HG02885 (cell line): ENCODE results near the gene CCDC15.

Experiments used
- ATAC-seq: cut with Tn5 transposase; IDR thresholded peaks from one replicate; pipeline ENCODE4 v1.9.1; 2021; ENCODE audit warnings: mild to moderate bottlenecking; ENCODE audit not compliant: unreplicated experiment, poor library complexity

The CCDC15 gene, protein sequence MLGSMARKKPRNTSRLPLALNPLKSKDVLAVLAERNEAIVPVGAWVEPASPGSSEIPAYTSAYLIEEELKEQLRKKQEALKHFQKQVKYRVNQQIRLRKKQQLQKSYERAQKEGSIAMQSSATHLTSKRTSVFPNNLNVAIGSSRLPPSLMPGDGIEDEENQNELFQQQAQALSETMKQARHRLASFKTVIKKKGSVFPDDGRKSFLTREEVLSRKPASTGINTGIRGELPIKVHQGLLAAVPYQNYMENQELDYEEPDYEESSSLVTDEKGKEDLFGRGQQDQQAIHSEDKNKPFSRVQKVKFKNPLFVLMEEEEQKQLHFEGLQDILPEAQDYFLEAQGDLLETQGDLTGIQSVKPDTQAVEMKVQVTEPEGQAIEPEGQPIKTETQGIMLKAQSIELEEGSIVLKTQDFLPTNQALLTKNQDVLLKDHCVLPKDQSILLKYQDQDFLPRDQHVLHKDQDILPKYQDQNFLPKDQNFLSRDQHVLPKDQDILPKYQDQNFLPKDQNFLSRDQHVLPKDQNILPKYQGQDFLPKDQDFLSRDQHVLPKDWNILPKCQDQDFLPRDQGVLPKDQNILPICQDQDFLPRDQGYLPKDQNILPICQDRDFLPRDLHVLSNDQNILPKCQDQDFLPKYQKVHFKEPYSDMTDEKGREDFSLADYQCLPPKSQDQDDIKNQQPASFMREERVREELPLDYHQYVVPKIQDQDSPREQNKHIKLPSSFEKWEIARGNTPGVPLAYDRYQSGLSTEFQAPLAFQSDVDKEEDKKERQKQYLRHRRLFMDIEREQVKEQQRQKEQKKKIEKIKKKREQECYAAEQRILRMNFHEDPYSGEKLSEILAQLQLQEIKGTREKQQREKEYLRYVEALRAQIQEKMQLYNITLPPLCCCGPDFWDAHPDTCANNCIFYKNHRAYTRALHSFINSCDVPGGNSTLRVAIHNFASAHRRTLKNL

DNA sequence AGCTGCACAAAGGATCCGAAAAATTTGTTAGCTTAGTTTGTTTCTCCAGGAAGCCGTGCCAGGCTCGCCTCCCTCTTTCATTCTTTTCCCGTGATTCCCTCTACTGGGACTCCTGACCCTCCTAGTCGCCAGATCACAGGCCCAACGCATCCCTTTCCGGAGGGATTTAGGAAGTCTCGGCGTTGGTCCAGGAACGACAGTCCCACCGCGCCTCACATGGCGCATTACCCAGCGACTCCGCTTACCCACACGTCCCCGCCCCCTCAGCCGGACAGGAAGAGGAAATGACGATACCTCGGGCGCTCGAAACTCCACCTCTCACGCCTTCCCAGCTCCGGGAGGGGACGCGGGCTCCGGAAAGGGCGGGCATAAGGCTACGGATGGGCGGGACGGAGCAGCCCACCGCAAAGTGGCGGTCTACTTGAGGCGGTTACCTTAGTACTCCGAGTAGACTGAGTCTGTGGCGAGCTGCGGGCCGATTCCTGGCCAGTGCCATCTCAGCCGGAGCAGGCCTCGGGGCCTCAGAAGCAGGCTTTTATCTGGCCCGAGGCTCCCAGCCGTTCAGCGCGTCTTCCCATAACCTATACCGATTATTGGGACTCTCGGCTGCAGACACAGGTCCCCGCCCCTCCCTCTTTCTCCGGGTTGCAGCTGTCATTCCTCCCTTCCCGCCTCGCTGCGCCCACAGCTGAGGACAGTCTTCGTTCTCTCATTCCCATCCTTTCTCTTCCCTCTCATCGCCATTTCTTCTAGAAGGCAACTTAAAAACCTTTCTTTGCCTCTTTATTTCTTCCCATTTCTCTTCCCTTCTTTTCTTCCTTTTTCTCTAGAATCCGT, at the start of gene CCDC15:
Gene CCDC15 (plus strand): TSS at position 450 of the 837 bp plus-strand sequence. CDS start 531 bp downstream, outside the sequence.
- peak; percentile 99 for ATAC-seq

DNA sequence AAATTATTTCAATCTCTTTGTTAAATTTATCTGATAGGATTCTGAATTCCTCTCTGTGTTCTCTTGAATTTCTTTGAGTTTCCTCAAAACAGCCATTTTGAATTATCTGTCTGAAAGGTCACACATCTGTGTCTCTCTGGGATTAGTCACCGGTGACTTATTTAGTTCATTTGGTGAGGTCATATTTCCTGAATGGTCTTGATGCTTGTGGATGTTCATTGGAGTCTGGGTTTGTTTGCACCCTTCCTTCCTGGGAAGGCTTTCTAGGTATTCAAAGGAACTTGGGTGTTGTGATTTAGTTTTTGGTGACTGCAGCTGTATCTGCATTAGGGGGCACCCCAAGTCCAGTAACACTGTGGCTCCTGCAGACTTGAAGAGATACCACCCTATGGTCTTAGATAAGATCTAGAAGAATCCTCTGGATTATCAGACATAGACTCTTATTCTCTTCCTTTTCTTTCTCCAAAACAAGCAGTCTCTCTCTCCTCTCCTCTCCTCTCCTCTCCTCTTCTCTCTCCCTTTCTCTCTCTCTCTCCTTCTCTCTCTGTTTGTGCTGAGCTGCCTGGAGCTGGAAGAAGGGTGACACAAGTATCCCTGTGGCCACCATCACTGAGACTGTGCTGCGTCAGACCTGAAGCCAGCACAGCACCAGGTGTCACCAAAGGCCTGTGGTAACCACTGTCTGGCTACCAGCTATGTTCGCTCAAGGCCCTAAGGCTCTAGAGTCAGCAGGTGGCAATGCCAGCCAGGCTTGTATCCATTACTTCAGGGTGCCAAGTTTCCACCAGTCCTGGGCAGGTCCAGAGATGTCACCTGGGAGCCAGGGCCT, 38.2 kb upstream of the CCDC15 start:
- ATAC-seq = no peak

GRCh38 chr11:124916370-124916710, 37.7 kb upstream of the CCDC15 start:
- no peak for ATAC-seq

DNA sequence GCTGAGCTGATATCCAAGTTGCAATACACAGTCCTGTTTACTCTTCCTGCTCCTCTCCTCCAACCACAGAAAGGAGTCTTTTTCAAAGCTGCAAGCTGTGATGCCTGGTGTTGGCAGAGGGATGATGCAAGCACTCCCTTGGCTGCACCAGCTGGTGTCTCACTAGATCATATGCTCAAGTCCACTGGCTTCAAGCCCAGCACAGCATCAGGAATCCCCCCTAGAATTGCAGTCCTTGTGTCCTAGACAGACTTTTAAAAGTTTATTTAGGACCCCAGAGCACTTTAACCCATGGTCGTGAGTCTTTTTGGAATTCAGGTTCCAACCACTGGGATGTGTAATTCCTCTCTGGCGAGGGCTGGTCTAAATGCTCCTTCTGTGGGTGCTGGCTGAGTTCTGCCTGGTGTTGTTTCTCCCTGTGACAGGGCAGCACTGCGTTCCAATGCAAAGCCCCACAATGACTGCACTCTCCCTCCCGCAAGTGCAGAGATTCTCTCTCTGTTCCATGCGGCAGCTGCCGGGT, 36.8 kb upstream of the CCDC15 start:
- ATAC-seq = no peak

DNA sequence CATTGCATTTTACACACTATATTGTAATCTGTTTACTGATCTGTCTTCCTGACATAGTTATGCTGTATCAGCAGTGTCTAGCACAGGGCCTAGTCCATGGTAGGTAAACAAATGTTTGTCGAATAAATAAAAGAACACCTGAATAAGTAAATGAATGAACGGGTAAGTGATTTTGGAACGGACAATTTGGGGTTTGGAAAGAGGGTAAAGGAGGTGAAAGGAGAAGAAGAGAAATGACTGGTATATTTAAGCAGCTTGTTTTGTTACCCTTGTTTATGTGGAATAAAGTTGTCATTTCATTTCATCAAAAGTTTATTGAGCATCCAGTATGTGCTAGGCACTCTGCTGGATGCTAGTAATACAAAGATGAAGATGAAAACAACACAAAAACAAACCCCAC, 35.1 kb upstream of the CCDC15 start, which contains the start of gene HEPN1:
Gene HEPN1 (plus strand): TSS at position 301 of the 400 bp plus-strand sequence.
- ATAC-seq = no peak

DNA sequence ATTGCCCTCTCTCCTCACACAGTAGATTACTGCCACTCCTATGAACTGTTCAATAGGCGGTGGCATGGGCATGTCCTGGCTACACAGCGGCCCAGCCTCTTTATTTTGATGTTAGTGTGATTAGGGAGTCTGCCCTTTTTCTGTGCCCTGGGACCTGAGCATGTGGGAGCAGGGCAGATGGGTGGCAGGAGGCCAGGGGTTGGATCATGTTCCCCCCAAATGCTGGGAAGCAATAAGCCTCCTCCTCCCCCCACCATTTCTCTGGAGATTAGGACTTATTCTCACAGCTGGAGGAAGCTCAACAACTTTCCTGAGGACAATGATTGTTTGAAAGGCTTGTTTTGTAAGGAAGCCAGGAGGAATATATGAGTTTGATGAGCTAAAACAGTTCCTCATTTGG, 34.1 kb upstream of the CCDC15 start:
- ATAC-seq = no peak

GRCh38 chr11:124920356-124920755, 33.6 kb upstream of the CCDC15 start:
- ATAC-seq = no peak

GRCh38 chr11:124920870-124921609, 33.0 kb upstream of the CCDC15 start:
- peak; percentile 67 for ATAC-seq

- no peak for ATAC-seq
Observed at GRCh38 chr11:124922831-124923230, 31.2 kb upstream of the CCDC15 start.

GRCh38 chr11:124923296-124923695, 30.7 kb upstream of the CCDC15 start:
- no peak for ATAC-seq

DNA sequence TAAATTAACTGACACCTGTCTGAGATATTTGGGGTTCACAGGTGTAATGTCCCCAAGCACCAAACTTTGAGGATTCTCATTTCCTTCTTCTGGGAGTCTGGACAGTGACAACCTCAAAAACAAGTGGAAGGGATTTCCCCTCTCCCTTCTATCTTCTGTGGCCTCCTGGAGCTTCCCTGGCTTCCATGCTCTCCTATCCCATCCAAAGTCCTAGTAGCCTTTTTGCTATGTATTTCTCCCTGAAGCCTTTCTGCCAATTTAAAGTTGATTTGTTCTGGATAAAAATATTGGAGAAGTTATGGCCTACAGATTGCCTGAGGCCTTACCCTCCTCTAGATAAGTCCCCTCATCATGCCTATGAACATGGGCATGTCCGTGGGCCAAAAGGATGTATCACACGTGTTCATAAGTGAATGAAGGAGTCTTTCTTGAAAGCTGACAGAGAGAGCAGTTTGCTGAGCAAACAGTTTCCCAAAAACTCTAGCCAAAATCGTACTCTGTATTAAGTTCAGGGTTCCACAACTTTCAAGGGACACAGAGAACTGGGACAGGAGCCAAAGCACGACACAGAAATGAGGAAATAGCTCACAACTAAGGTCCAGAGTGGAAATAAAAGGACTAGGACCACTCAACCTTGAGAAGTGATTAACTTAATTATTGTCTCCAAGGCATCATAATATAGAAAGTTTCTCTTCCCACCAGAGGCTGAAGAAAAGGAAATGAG, 24.9 kb upstream of the CCDC15 start:
- ATAC-seq = no peak

GRCh38 chr11:124930799-124931198, 23.2 kb upstream of the CCDC15 start:
- peak; percentile 93 for ATAC-seq

GRCh38 chr11:124934862-124935547, 19.0 kb upstream of the CCDC15 start:
- no peak for ATAC-seq

- ATAC-seq = no peak
Observed at GRCh38 chr11:124935548-124936514, 18.2 kb upstream of the CCDC15 start, which contains the start of gene HEPACAM. Gene HEPACAM (minus strand): TSS chr11:124936047. CDS start chr11:124936006, 41 bp downstream.

DNA sequence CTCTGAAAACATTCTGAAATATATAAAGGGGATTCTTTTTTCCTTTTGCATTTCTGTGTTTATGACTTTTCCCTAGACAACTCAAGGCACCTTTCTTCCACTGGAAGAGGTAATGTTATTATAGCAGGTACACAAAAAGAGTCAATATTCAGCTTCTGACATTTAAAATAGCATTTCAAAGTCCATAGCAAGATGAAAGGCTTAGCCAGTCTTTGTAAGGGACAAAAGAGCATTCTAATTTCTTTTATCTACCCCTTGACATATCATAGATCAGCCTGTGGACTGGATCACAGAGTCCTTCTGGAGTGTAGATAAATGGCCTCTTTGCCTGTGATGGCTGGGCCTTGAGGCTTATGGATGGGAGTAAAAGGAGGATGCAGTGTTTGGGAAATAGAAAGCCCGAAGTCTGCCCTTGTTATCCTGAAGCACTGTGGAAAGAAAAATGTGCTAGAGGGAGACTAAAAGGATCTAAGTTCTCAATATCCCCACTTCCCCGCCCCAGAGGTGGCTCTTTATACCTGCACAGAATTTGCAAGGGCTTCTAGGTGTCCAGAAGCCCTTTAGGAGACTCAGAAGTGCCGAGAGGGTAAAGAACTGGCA, 16.6 kb upstream of the CCDC15 start:
- ATAC-seq = no peak
